Progenitor cell of endocrine pancreas (in vitro differentiated cells): ENCODE data around the gene SCARF2. TPM values are rescaled to one million over a fixed set of nuclear protein-coding genes. Genes with fewer than 3 reads are reported as not detected.

Experiments
- DNase-seq: peaks from one replicate; pipeline ENCODE4 v3.0.0; 2021; ENCODE audit warnings: low spot score; ENCODE audit not compliant: unreplicated experiment
- H3K27ac Mint-ChIP-seq: 2 replicates; pipeline ENCODE4 v1.8.0; 2021; ENCODE audit warnings: mild to moderate bottlenecking, moderate library complexity, mixed read lengths
- H3K27me3 Mint-ChIP-seq: 2 replicates; pipeline ENCODE4 v1.8.0; 2021; ENCODE audit warnings: mixed read lengths
- H3K36me3 Mint-ChIP-seq: 2 replicates; pipeline ENCODE4 v1.8.0; 2022; ENCODE audit warnings: mixed read lengths; ENCODE audit not compliant: insufficient read depth
- H3K4me1 Mint-ChIP-seq: 2 replicates; pipeline ENCODE4 v1.8.0; 2021; ENCODE audit warnings: low read depth, mixed read lengths
- H3K4me3 Mint-ChIP-seq: 2 replicates; pipeline ENCODE4 v1.8.0; 2021; ENCODE audit warnings: low read depth, mild to moderate bottlenecking, moderate library complexity, mixed read lengths
- H3K9me3 Mint-ChIP-seq: 2 replicates; pipeline ENCODE4 v1.8.0; 2021; ENCODE audit warnings: low read depth, mixed read lengths
- CTCF ChIP-seq: fragments of 200-600 bp; sonication (generic); IDR thresholded peaks from one replicate; pipeline ENCODE4 v1.5.0; 2021; ENCODE audit warnings: antibody characterized with exemption, mild to moderate bottlenecking; ENCODE audit not compliant: unreplicated experiment
- total RNA-seq: library from RNA; stranded (reverse); gene quantifications from 2 replicates; pipeline ENCODE4 v1.2.1, GENCODE V29; 2021

The SCARF2 gene
- total RNA-seq, 1 donor from 2014 or later: 14.4 TPM

GRCh38 chr22:20450551-20450906, 12.9 kb upstream of the SCARF2 start:
- DNase-seq: no peak
- no peaks in the 10 kb centered on the region for H3K4me1 Mint-ChIP-seq
- H3K36me3 Mint-ChIP-seq: peaks cover 8% of the 10 kb centered on the region
- no peaks in the 10 kb centered on the region for H3K9me3 Mint-ChIP-seq
- no peak overlapping the region for H3K4me3 Mint-ChIP-seq
- TF ChIP-seq CTCF: no peak
- H3K27me3 Mint-ChIP-seq: no peaks in the 10 kb centered on the region
- H3K27ac Mint-ChIP-seq: no peak overlapping the region

GRCh38 chr22:20449819-20450550, 12.4 kb upstream of the SCARF2 start:
- H3K9me3 Mint-ChIP-seq: no peaks in the 10 kb centered on the region
- H3K4me3 Mint-ChIP-seq: no peak overlapping the region
- no peak overlapping the region for H3K27ac Mint-ChIP-seq
- no peaks in the 10 kb centered on the region for H3K27me3 Mint-ChIP-seq
- no peak for TF ChIP-seq CTCF
- DNase-seq: no peak
- H3K4me1 Mint-ChIP-seq: no peaks in the 10 kb centered on the region
- peaks cover 8% of the 10 kb centered on the region for H3K36me3 Mint-ChIP-seq

GRCh38 chr22:20448630-20449029, 11.0 kb upstream of the SCARF2 start:
- no peaks in the 10 kb centered on the region for H3K4me1 Mint-ChIP-seq
- no peak overlapping the region for H3K27ac Mint-ChIP-seq
- no peaks in the 10 kb centered on the region for H3K27me3 Mint-ChIP-seq
- H3K4me3 Mint-ChIP-seq: no peak overlapping the region
- no peak for TF ChIP-seq CTCF
- peaks cover 15% of the 10 kb centered on the region for H3K36me3 Mint-ChIP-seq
- no peaks in the 10 kb centered on the region for H3K9me3 Mint-ChIP-seq
- DNase-seq: no peak

GRCh38 chr22:20446383-20446970, 8.9 kb upstream of the SCARF2 start:
- H3K27ac Mint-ChIP-seq: no peak overlapping the region

GRCh38 chr22:20444325-20444724, 6.7 kb upstream of the SCARF2 start:
- no peak overlapping the region for H3K4me3 Mint-ChIP-seq
- no peak overlapping the region for H3K27ac Mint-ChIP-seq
- H3K9me3 Mint-ChIP-seq: no peaks in the 10 kb centered on the region
- DNase-seq: no peak
- TF ChIP-seq CTCF: no peak
- peaks cover 3% of the 10 kb centered on the region for H3K27me3 Mint-ChIP-seq
- H3K4me1 Mint-ChIP-seq: no peaks in the 10 kb centered on the region
- H3K36me3 Mint-ChIP-seq: peaks cover 17% of the 10 kb centered on the region

More at GRCh38 chr22:20446383-20446970, 8.9 kb upstream of the SCARF2 start:
- no peaks in the 10 kb centered on the region for H3K9me3 Mint-ChIP-seq
- no peaks in the 10 kb centered on the region for H3K27me3 Mint-ChIP-seq
- DNase-seq: no peak
- H3K4me1 Mint-ChIP-seq: no peaks in the 10 kb centered on the region
- no peak for TF ChIP-seq CTCF
- H3K36me3 Mint-ChIP-seq: peaks cover 19% of the 10 kb centered on the region
- no peak overlapping the region for H3K4me3 Mint-ChIP-seq
